SK-N-SH (cell line): Measurements from ENCODE around the gene PSMB10. TPM values are rescaled to one million over a fixed set of nuclear protein-coding genes. Genes with fewer than 3 reads are reported as not detected.

Source experiments
- CTCF ChIA-PET: fragments of 300-600, 350-600 bp; formaldehyde crosslinking; extraction: SDS; loops from one replicate; lab custom pipeline; 2021; lab: Yijun Ruan, JAX
- POLR2A ChIA-PET: fragments of 350-600 bp; sonication (Branson Sonifier 250); formaldehyde crosslinking; extraction: SDS; loops from one replicate; lab custom pipeline; 2020; ENCODE audit warnings: antibody characterized with exemption, inconsistent platforms; lab: Yijun Ruan, JAX
- DNase-seq: peaks from one replicate; pipeline ENCODE4 v3.0.0; 2012
- H2AFZ ChIP-seq: fragments of 200-600 bp; sonication (generic); 2 replicates; pipeline ENCODE4 v1.8.1; 2016; ENCODE audit warnings: antibody characterized with exemption, mild to moderate bottlenecking, low read depth
- H3F3A ChIP-seq: fragments of 200-600 bp; sonication (generic); replicated peaks from 2 replicates; pipeline ENCODE3; 2016; ENCODE audit warnings: antibody characterized with exemption, mild to moderate bottlenecking; ENCODE audit not compliant: insufficient read depth
- H3K27ac ChIP-seq, 2 experiments: fragments of 200-500 bp in 1 of 2; fragments of 200-600 bp in 1 of 2; sonication (Bioruptor generic) in 1 of 2; sonication (generic), shearing (Covaris generic) in 1 of 2; 2 replicates each; pipeline versions ENCODE4 v1.5.1 to v1.6.1; 2014 to 2016; ENCODE audit warnings: low read depth in 2 of 2, inconsistent platforms in 1 of 2, low read length in 1 of 2, mild to moderate bottlenecking in 1 of 2, mixed read lengths in 1 of 2
- H3K27me3 ChIP-seq: fragments of 200-600 bp; sonication (generic), shearing (Covaris generic); 2 replicates; pipeline ENCODE4 v1.6.1; 2016; ENCODE audit warnings: mixed run types; ENCODE audit not compliant: insufficient read depth
- H3K36me3 ChIP-seq, 2 experiments: fragments of 200-500 bp in 1 of 2; fragments of 200-600 bp in 1 of 2; sonication (Bioruptor generic) in 1 of 2; sonication (generic) in 1 of 2; replicated peaks in 1 of 2; 2 replicates each; pipeline versions ENCODE3 to v1.5.1; 2014 to 2016; ENCODE audit warnings: low read length in 1 of 2, mild to moderate bottlenecking in 1 of 2; ENCODE audit not compliant: insufficient read depth in 2 of 2, control insufficient read depth in 1 of 2
- H3K4me1 ChIP-seq, 2 experiments: fragments of 200-500 bp in 1 of 2; fragments of 200-600 bp in 1 of 2; sonication (Bioruptor generic) in 1 of 2; sonication (generic), shearing (Covaris generic) in 1 of 2; 2 replicates each; pipeline versions ENCODE4 v1.5.1 to v1.6.1; 2014 to 2016; ENCODE audit warnings: low read depth in 1 of 2, low read length in 1 of 2, mixed run types in 1 of 2; ENCODE audit not compliant: insufficient read depth in 2 of 2, control insufficient read depth in 1 of 2
- H3K4me2 ChIP-seq: fragments of 200-600 bp; sonication (generic), shearing (Covaris generic); 2 replicates; pipeline ENCODE4 v1.6.1; 2017; ENCODE audit warnings: mixed run types
- H3K4me3 ChIP-seq, 2 experiments: fragments of 200-500 bp in 1 of 2; fragments of 200-600 bp in 1 of 2; sonication (Bioruptor generic) in 1 of 2; sonication (generic), shearing (Covaris generic) in 1 of 2; 2 replicates each; pipeline versions ENCODE4 v1.5.1 to v1.8.1; 2014 to 2016; ENCODE audit warnings: low read depth in 2 of 2, inconsistent platforms in 1 of 2, low read length in 1 of 2, mild to moderate bottlenecking in 1 of 2, mixed read lengths in 1 of 2, moderate library complexity in 1 of 2
- H3K79me2 ChIP-seq: fragments of 200-600 bp; sonication (generic); 2 replicates; pipeline ENCODE4 v1.8.1; 2017; ENCODE audit warnings: mild to moderate bottlenecking; ENCODE audit not compliant: insufficient read depth
- H3K9ac ChIP-seq: fragments of 200-600 bp; sonication (generic); 2 replicates; pipeline ENCODE4 v1.6.1; 2017; ENCODE audit warnings: mixed run types
- H3K9me2 ChIP-seq: fragments of 200-600 bp; sonication (generic); 2 replicates; pipeline ENCODE4 v1.6.1; 2017; ENCODE audit warnings: mixed run types
- H3K9me3 ChIP-seq: fragments of 200-600 bp; sonication (generic); 2 replicates; pipeline ENCODE4 v1.6.1; 2017; ENCODE audit warnings: mixed run types, mild to moderate bottlenecking, moderate library complexity
- H4K20me1 ChIP-seq: fragments of 200-600 bp; sonication (generic); 2 replicates; pipeline ENCODE4 v1.6.1; 2017; ENCODE audit warnings: mild to moderate bottlenecking, mixed run types; ENCODE audit not compliant: insufficient read depth
- EZH2phosphoT487 ChIP-seq: fragments of 200-600 bp; sonication (generic); IDR thresholded peaks from 2 replicates; pipeline ENCODE4 v1.6.1; 2017; ENCODE audit warnings: low read depth, mixed run types, mild to moderate bottlenecking, antibody characterized with exemption, moderate library complexity, borderline replicate concordance
- FOXM1 ChIP-seq: IDR thresholded peaks from 2 replicates; pipeline ENCODE4 v1.4.0; 2012; ENCODE audit warnings: low read depth, mild to moderate bottlenecking
- JUND ChIP-seq: IDR thresholded peaks from 2 replicates; pipeline ENCODE4 v1.4.0; 2012
- MEF2A ChIP-seq: IDR thresholded peaks from 2 replicates; pipeline ENCODE4 v1.4.0; 2012; ENCODE audit warnings: low read depth, borderline replicate concordance
- MXI1 ChIP-seq: IDR thresholded peaks from 2 replicates; pipeline ENCODE4 v1.6.1; 2012; ENCODE audit warnings: mild to moderate bottlenecking, low read depth, low read length, improper control_type of control experiment
- NFIC ChIP-seq: IDR thresholded peaks from 2 replicates; pipeline ENCODE4 v1.4.0; 2012; ENCODE audit warnings: borderline replicate concordance
- RAD21 ChIP-seq: IDR thresholded peaks from 2 replicates; pipeline ENCODE4 v1.6.1; 2012; ENCODE audit warnings: mild to moderate bottlenecking, low read length
- RFX5 ChIP-seq: IDR thresholded peaks from 2 replicates; pipeline ENCODE4 v1.6.1; 2012; ENCODE audit warnings: mild to moderate bottlenecking, improper control_type of control experiment, low read length
- TAF1 ChIP-seq: IDR thresholded peaks from 2 replicates; pipeline ENCODE4 v1.6.1; 2012; ENCODE audit warnings: low read depth, mild to moderate bottlenecking, low read length, moderate library complexity, borderline replicate concordance
- TEAD4 ChIP-seq: IDR thresholded peaks from 2 replicates; pipeline ENCODE4 v1.4.0; 2012; ENCODE audit warnings: mild to moderate bottlenecking, borderline replicate concordance; ENCODE audit not compliant: insufficient read depth
- WGBS: methylation state at CpG from one replicate; pipeline ENCODE4 v1.1.6; 2017; ENCODE audit warnings: low lambda C conversion rate; 5-methylcytosine and 5-hydroxymethylcytosine counted together
- polyA plus RNA-seq, 3 experiments: library from polyadenylated mRNA; depleted of rRNA; stranded (reverse); fragments of >200 nt; gene quantifications; 2 replicates each; pipeline ENCODE4 v1.2.3, GENCODE V29; 2012
- TF ChIP-seq, protein P1 (sequence below): IDR thresholded peaks from 2 replicates; pipeline ENCODE4 v1.4.0; 2012; ENCODE audit warnings: low read depth

Gene PSMB10
- polyA plus RNA-seq, 1 of the 3 experiments (the other 2 are of a cell fraction): 57.8 TPM

DNA sequence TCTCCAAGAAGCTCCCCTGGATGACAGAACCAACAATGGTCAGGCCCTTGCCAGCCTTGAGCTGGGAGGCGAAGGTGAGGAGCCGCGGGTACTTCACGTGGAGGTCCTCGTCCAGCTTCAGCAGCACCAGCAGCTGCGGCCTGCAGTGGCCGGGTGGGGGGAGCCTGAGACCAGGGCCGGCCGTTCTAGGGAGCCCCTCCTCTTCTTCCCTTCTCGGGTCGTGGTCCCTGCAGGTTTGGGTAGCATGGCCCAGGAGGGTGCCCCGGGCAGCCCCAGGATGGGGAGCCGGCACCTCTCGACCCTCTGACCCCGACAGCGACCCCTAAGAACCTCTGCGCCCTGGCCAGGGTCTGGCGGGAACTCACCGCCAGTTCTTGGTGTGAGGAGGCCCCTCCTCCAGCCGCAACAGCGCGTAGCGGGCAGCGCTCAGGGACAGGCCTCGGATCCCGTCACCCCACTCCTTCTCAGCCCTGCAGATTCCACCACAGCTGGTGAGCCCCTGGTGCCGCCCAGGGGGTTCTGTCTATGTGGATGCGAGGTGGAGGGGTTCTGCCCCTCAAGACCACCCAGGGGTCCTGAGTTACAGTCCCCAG, 10.4 kb upstream of the PSMB10 start:
- H3K27me3 ChIP-seq: no peaks in the 10 kb centered on the region
- DNase-seq: no peak
- no peaks in the 10 kb centered on the region for H3K9me3 ChIP-seq
- no peak overlapping the region for H2AFZ ChIP-seq
- POLR2A ChIA-PET: interaction anchor here (0.7 to 1.7 kb wide), 3 partner anchors 11 to 19 kb away, joined by 3 to 5 read pairs (median 4); no protein-coding TSS in a partner anchor
- peaks cover 0 to 22% of the 10 kb centered on the region in 2 experiments; a peak in 1 of 4 replicates for H3K4me1 ChIP-seq
- CTCF ChIA-PET: interaction anchor here (2.0 to 2.8 kb wide), 3 partner anchors 18 to 93 kb away, joined by 6 to 9 read pairs (median 8); no protein-coding TSS in a partner anchor
- no peak overlapping the region for H3K27ac ChIP-seq
- no peak for TF ChIP-seq EZH2phosphoT487
- TF ChIP-seq RFX5: no peak
- no peak for TF ChIP-seq FOXM1
- TF ChIP-seq MXI1: no peak
- TF ChIP-seq, protein P1, sequence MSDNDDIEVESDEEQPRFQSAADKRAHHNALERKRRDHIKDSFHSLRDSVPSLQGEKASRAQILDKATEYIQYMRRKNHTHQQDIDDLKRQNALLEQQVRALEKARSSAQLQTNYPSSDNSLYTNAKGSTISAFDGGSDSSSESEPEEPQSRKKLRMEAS: no peak
- no peak for TF ChIP-seq TEAD4
- TF ChIP-seq MEF2A: no peak
- TF ChIP-seq NFIC: no peak
- no peak overlapping the region for H3K4me3 ChIP-seq
- peaks cover 3% of the 10 kb centered on the region; the same call in 1 of the 2 replicates for H3K79me2 ChIP-seq
- WGBS: 97% methylated on average over 20 of the region's 28 CpGs
- no peak overlapping the region for H3K4me2 ChIP-seq
- H4K20me1 ChIP-seq: peaks cover 8% of the 10 kb centered on the region; the same call in 1 of the 2 replicates
- H3F3A ChIP-seq: peaks cover 3% of the 10 kb centered on the region
- H3K9me2 ChIP-seq: no peaks in the 10 kb centered on the region
- no peak overlapping the region for H3K9ac ChIP-seq
- H3K36me3 ChIP-seq: peaks cover 4 to 81% of the 10 kb centered on the region in 2 experiments

DNA sequence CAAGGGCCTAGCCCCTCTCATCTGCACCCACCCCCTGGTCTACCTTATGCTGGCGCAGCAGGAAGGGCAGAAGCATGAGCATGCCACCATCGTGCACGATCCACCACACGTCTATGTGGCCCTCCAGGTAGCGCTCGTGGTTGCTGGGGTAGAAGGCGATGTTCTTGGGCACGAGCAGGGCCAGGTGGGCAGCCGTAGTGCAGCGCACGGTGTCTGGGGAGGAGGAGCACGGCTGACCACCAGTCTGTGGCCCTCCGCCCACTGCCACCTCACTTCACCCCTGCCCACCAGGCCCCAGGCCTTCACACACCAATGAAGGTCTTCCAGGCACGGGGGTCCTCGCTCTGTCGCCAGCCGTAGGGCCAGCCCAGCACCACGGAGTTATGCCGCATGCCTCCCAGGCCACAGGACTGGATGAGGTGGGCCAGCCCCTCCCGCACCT, 9.5 kb upstream of the PSMB10 start:
- H3K4me2 ChIP-seq: no peak overlapping the region
- H3K4me1 ChIP-seq: peaks cover 0 to 18% of the 10 kb centered on the region in 2 experiments; a peak in 1 of 4 replicates
- TF ChIP-seq TAF1 (no peak), RAD21 (no peak), JUND (no peak), TEAD4 (no peak)
- TF ChIP-seq, all 33 proteins: peak for 0
- Histone ChIP-seq H3K27ac (no peak overlapping the region), H3K4me3 (no peak overlapping the region), H4K20me1 (peaks cover 13% of the 10 kb centered on the region; the same call in 1 of the 2 replicates), H3K9me3 (no peaks in the 10 kb centered on the region), H3K79me2 (peaks cover 5% of the 10 kb centered on the region; the same call in 1 of the 2 replicates), H3K27me3 (no peaks in the 10 kb centered on the region), H2AFZ (no peak overlapping the region), H3K9ac (no peak overlapping the region), H3K36me3 (peaks cover 9 to 71% of the 10 kb centered on the region in 2 experiments), H3K9me2 (no peaks in the 10 kb centered on the region), H3F3A (peaks cover 11% of the 10 kb centered on the region)
- CTCF ChIA-PET: interaction anchor here (0.8 to 2.8 kb wide), 3 partner anchors 17 to 94 kb away, joined by 3 to 9 read pairs (median 8); no protein-coding TSS in a partner anchor
- POLR2A ChIA-PET: interaction anchor here (1.7 kb wide), 1 partner anchor 10 kb away, joined by 5 read pairs; no protein-coding TSS in a partner anchor
- DNase-seq: no peak
- 98% methylated on average over 7 of the region's 20 CpGs for WGBS
